ENCODE data around the gene TIGD4. TPM values are rescaled to one million over a fixed set of nuclear protein-coding genes. Genes with fewer than 3 reads are reported as not detected.

TIGD4 gene
- total RNA-seq, result 0.56 and 1.5 TPM in 2 replicates
- polyA plus RNA-seq, result 0.55 and 0.82 TPM in 2 replicates

- Histone ChIP-seq H3K27ac (peak within 1 kb of the TSS; percentile 92), H3K36me3 (no peaks in the 10 kb centered on the region), H3K4me1 (ENCODE audit: low read depth) (peaks cover 12% of the 10 kb centered on the region), H3K27me3 (no peaks in the 10 kb centered on the region), H3K9me3 (ENCODE audit: low read depth) (no peaks in the 10 kb centered on the region), H3K4me3 (peak within 1 kb of the TSS; percentile 73)
- DNase-seq (ENCODE audit: low read depth in 1 of 2, low spot score in 1 of 2), result peak; percentile 97 to 99
- TF ChIP-seq CTCF (IDR thresholded peaks at IDR 0.05; ENCODE audit: low read depth, low read length), result peak; percentile 35
These were observed at the start of gene TIGD4, which contains the start of gene ARFIP1 for GRCh38 chr4:152779513-152780266. Gene TIGD4, minus strand, starts transcription at chr4:152779730. Its CDS starts 8,726 bp downstream, at chr4:152771004. Gene ARFIP1, plus strand, starts transcription at chr4:152779954. Its CDS starts 49,680 bp downstream, at chr4:152829634.

DNA sequence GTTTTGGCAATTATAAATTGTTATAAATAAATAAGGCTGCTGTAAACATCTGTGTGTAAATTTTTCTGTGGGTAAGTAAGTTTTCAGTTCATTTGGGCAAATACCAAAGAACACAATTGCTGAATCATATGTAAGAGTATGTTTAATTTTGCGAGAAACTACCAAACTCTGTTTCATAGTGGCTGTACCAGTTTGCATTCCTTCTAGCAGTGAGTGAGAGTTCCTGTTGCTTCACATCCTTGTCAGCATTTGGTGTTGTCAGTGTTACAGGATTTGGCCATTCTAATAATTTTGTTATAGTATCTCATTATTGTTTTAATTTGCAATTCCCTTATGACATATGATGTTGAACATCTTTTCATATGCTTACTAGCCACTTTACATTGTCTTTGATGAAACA lies 48.6 kb upstream of the TIGD4 start:
- Histone ChIP-seq H3K27ac (no peak overlapping the region), H3K4me1 (ENCODE audit: low read depth) (no peaks in the 10 kb centered on the region), H3K4me3 (no peak overlapping the region), H3K9me3 (ENCODE audit: low read depth) (no peaks in the 10 kb centered on the region), H3K27me3 (no peaks in the 10 kb centered on the region), H3K36me3 (no peaks in the 10 kb centered on the region)
- TF ChIP-seq CTCF (IDR thresholded peaks at IDR 0.05; ENCODE audit: low read depth, low read length), result no peak
- no peak for DNase-seq (ENCODE audit: low read depth in 1 of 2, low spot score in 1 of 2)

- DNase-seq (ENCODE audit: low read depth in 1 of 2, low spot score in 1 of 2), result no peak
- TF ChIP-seq CTCF (IDR thresholded peaks at IDR 0.05; ENCODE audit: low read depth, low read length), result no peak
- Histone ChIP-seq H3K27ac (no peak overlapping the region), H3K36me3 (no peaks in the 10 kb centered on the region), H3K27me3 (no peaks in the 10 kb centered on the region), H3K4me3 (no peak overlapping the region), H3K4me1 (ENCODE audit: low read depth) (no peaks in the 10 kb centered on the region), H3K9me3 (ENCODE audit: low read depth) (no peaks in the 10 kb centered on the region)
These were observed 45.8 kb upstream of the TIGD4 start for GRCh38 chr4:152825336-152825735.

DNA sequence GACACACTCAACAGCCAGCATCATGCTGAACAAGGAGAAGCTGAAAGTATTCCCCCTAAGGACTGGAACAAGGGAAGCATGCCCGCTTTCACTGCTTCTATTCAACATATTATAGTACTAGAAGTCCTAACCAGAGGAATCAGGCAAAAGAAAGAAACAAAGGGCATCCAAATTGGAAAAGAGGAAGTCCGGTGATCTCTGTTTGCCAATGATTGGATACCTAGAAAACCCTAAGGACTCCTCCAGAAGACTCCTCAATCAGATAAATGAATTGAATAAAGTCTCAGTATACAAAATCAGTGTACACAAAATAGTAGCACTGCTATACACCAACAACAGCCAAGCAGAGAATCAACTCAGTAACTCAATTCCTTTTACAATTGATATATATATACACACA lies 45.0 kb upstream of the TIGD4 start:
- H3K36me3 ChIP-seq, result no peaks in the 10 kb centered on the region
- H3K27ac ChIP-seq, result no peak overlapping the region
- no peak for TF ChIP-seq CTCF (IDR thresholded peaks at IDR 0.05; ENCODE audit: low read depth, low read length)
- no peaks in the 10 kb centered on the region for H3K27me3 ChIP-seq
- H3K4me3 ChIP-seq, result no peak overlapping the region
- DNase-seq (ENCODE audit: low read depth in 1 of 2, low spot score in 1 of 2), result no peak
- no peaks in the 10 kb centered on the region for H3K9me3 ChIP-seq (ENCODE audit: low read depth)
- H3K4me1 ChIP-seq (ENCODE audit: low read depth), result no peaks in the 10 kb centered on the region

GRCh38 chr4:152822323-152822722 lies 42.8 kb upstream of the TIGD4 start:
- no peak for TF ChIP-seq CTCF (IDR thresholded peaks at IDR 0.05; ENCODE audit: low read depth, low read length)
- Histone ChIP-seq H3K27ac (no peak overlapping the region), H3K9me3 (ENCODE audit: low read depth) (no peaks in the 10 kb centered on the region), H3K4me3 (no peak overlapping the region), H3K36me3 (no peaks in the 10 kb centered on the region), H3K27me3 (no peaks in the 10 kb centered on the region), H3K4me1 (ENCODE audit: low read depth) (no peaks in the 10 kb centered on the region)
- no peak for DNase-seq (ENCODE audit: low read depth in 1 of 2, low spot score in 1 of 2)

All from cardiac muscle cell (in vitro differentiated cells and primary cell).